Measurements from ENCODE around the gene CLTA. TPM values are rescaled to one million over a fixed set of nuclear protein-coding genes. Genes with fewer than 3 reads are reported as not detected.
"Not testable (repeated sequence)": the region's sequence is repeated elsewhere in the genome, so short reads cannot be mapped to it uniquely, and the experiment has no call there.

CLTA gene
- polyA plus RNA-seq, 2 of the 4 experiments (the other 2 are of a cell fraction) = 291 to 312 TPM

GRCh38 chr9:36177571-36177970, 13.2 kb upstream of the CLTA start:
- ChIA-PET CTCF (interaction anchor here (0.8 to 3.1 kb wide), 9 partner anchors 10 to 223 kb away, joined by 3 to 30 read pairs (median 4); partner anchors contain the start of genes CCIN and CLTA), POLR2A (interaction anchor here (0.7 to 2.2 kb wide), 2 partner anchors 13 to 17 kb away, joined by 9 read pairs; partner anchors contain the start of gene CLTA)
- no peak overlapping the region for H3K4me3 ChIP-seq
- TF ChIP-seq MYC (IDR thresholded peaks at IDR 0.05; ENCODE audit: borderline replicate concordance, low read length) (no peak), BHLHE40 (IDR thresholded peaks at IDR 0.05; ENCODE audit: low read depth, low read length) (no peak), ZFP36 (IDR thresholded peaks at IDR 0.05; ENCODE audit: borderline replicate concordance, partially characterized antibody) (no peak), USF2 (IDR thresholded peaks at IDR 0.05) (no peak), HEYL (CRISPR knock-in tag; IDR thresholded peaks at IDR 0.05) (no peak), CEBPB (IDR thresholded peaks at IDR 0.05) (no peak), ELK1 (IDR thresholded peaks at IDR 0.05; ENCODE audit: low read depth, low read length) (no peak), JUN (IDR thresholded peaks at IDR 0.05) (no peak), NR3C1 (IDR thresholded peaks at IDR 0.05) (no peak), BCL3 (IDR thresholded peaks at IDR 0.05) (no peak)
- ATAC-seq (no peak), DNase-seq (ENCODE audit: low read depth in 1 of 2, low spot score in 1 of 2) (no peak), FAIRE-seq (no peak)
- no peak overlapping the region for H3K27ac ChIP-seq
- no peaks in the 10 kb centered on the region for H3K4me1 ChIP-seq
- H3K4me2 ChIP-seq = no peak overlapping the region
- 92% methylated on average over 4 of the region's 4 CpGs for whole genome bisulfite sequencing (ENCODE audit: missing lambda C conversion rate)
- 0 out of 3 replicates have a peak, but pooled peaks cover 3% of the 10 kb centered on the region for H3K9me3 ChIP-seq

GRCh38 chr9:36180243-36180642, 10.5 kb upstream of the CLTA start:
- WGBS (ENCODE audit: missing lambda C conversion rate) = 44% methylated on average over 6 of the region's 6 CpGs
- POLR2A ChIA-PET = not testable (repeated sequence)

GRCh38 chr9:36187414-36187813, 3.3 kb upstream of the CLTA start:
- Histone ChIP-seq H3K9me3 (no peaks in the 10 kb centered on the region), H3K4me1 (peaks cover 13% of the 10 kb centered on the region), H3K4me3 (no peak overlapping the region), H3K4me2 (no peak overlapping the region), H3K27ac (no peak overlapping the region)
- TF ChIP-seq HEYL (CRISPR knock-in tag; IDR thresholded peaks at IDR 0.05) (no peak), JUN (IDR thresholded peaks at IDR 0.05) (no peak), FOSB (CRISPR knock-in tag; IDR thresholded peaks at IDR 0.05) (no peak), TP53 (CRISPR knock-in tag; IDR thresholded peaks at IDR 0.05) (no peak), HMGXB4 (CRISPR knock-in tag; IDR thresholded peaks at IDR 0.05; ENCODE audit: borderline replicate concordance) (no peak), POLR2AphosphoS2 (conservative IDR thresholded peaks at IDR 0.05; ENCODE audit: low read length) (no peak), SREBF2 (IDR thresholded peaks at IDR 0.05) (no peak), PHF8 (IDR thresholded peaks at IDR 0.05; ENCODE audit: borderline replicate concordance, low read depth) (no peak), CBX8 (IDR thresholded peaks at IDR 0.05) (no peak), MAFK (IDR thresholded peaks at IDR 0.05; ENCODE audit: partially characterized antibody) (no peak), GATA3 (IDR thresholded peaks at IDR 0.05; ENCODE audit: borderline replicate concordance) (no peak), SMC3 (IDR thresholded peaks at IDR 0.05) (no peak), RARB (CRISPR knock-in tag; IDR thresholded peaks at IDR 0.05) (no peak), POLR2A (IDR thresholded peaks at IDR 0.05; ENCODE audit: low read length) (no peak), ESRRA (IDR thresholded peaks at IDR 0.05; ENCODE audit: borderline replicate concordance, low read length) (no peak), NR3C1 (IDR thresholded peaks at IDR 0.05) (no peak), HOXA7 (CRISPR knock-in tag; IDR thresholded peaks at IDR 0.05) (no peak)
- no peak for ATAC-seq
- DNase-seq (ENCODE audit: low read depth in 1 of 2, low spot score in 1 of 2) = no peak
- no peak for FAIRE-seq
- ChIA-PET CTCF (interaction anchor here (1.1 to 2.1 kb wide), 2 partner anchors 84 to 141 kb away, joined by 4 to 6 read pairs; no protein-coding TSS in a partner anchor), POLR2A (no interaction called here)

More at GRCh38 chr9:36180243-36180642, 10.5 kb upstream of the CLTA start:
- H3K4me3 ChIP-seq; FAIRE-seq; H3K4me1 ChIP-seq; H3K27ac ChIP-seq; H3K9me3 ChIP-seq; H3K4me2 ChIP-seq; DNase-seq (ENCODE audit: low read depth in 1 of 2, low spot score in 1 of 2); ATAC-seq: not testable (repeated sequence)
- CTCF ChIA-PET = interaction anchor here (1.2 to 1.8 kb wide), 2 partner anchors 10 to 13 kb away, joined by 3 to 4 read pairs; no protein-coding TSS in a partner anchor

All from A549 (cell line).